Cardiac muscle cell (in vitro differentiated cells and primary cell): Measurements from ENCODE around the gene CNOT4. TPM values are rescaled to one million over a fixed set of nuclear protein-coding genes. Genes with fewer than 3 reads are reported as not detected.

Experiments
- DNase-seq, 2 donors: peaks; one replicate each; pipeline versions ENCODE4 v3.0.0 to v3.0.0-alpha.2; 2010 to 2017; ENCODE audit warnings: low read depth in 1 of 2, low spot score in 1 of 2
- H3K27ac ChIP-seq: fragments of 200-600 bp; sonication (generic); 2 replicates; pipeline ENCODE4 v1.5.1; 2016
- H3K27me3 ChIP-seq: fragments of 200-600 bp; sonication (generic); 2 replicates; pipeline ENCODE4 v1.6.0; 2016; ENCODE audit warnings: control low read depth
- H3K36me3 ChIP-seq: fragments of 200-600 bp; sonication (generic); 2 replicates; pipeline ENCODE4 v1.5.1; 2016; ENCODE audit warnings: control low read depth
- H3K4me1 ChIP-seq: fragments of 200-600 bp; sonication (generic); 2 replicates; pipeline ENCODE4 v1.8.1; 2017; ENCODE audit warnings: low read depth, mild to moderate bottlenecking, mixed run types
- H3K4me3 ChIP-seq: fragments of 200-600 bp; sonication (generic); 2 replicates; pipeline ENCODE4 v1.5.1; 2016; ENCODE audit warnings: mild to moderate bottlenecking
- H3K9me3 ChIP-seq: fragments of 200-600 bp; sonication (generic); 2 replicates; pipeline ENCODE4 v1.5.1; 2017; ENCODE audit warnings: low read depth, mild to moderate bottlenecking, control low read depth
- CTCF ChIP-seq: IDR thresholded peaks from 2 replicates; pipeline ENCODE4 v1.5.1; 2012; ENCODE audit warnings: low read depth, mild to moderate bottlenecking, low read length
- polyA plus RNA-seq: library from polyadenylated mRNA; unstranded; fragments of >200 nt; fragmentation: Nextera tagmentation; extraction: Ambion mirVana; gene quantifications from 2 replicates; pipeline ENCODE4 v1.2.1, GENCODE V29; 2016
- total RNA-seq: library from RNA; depleted of rRNA; stranded (reverse); fragments of >200 nt; gene quantifications from 2 replicates; pipeline ENCODE4 v1.2.3, GENCODE V29; 2016

CNOT4 gene
- total and polyA plus RNA-seq, 2 experiments from 2014 or later: 14.5 to 23.6 TPM

GRCh38 chr7:135374736-135375135, 135.2 kb downstream of the CNOT4 start:
- H3K36me3 ChIP-seq: no peaks in the 10 kb centered on the region
- H3K4me3 ChIP-seq: no peak overlapping the region
- no peak for DNase-seq
- TF ChIP-seq CTCF: no peak
- H3K27ac ChIP-seq: no peak overlapping the region
- H3K4me1 ChIP-seq: no peaks in the 10 kb centered on the region
- H3K9me3 ChIP-seq: no peaks in the 10 kb centered on the region
- H3K27me3 ChIP-seq: no peaks in the 10 kb centered on the region

- Histone ChIP-seq H3K36me3 (no peaks in the 10 kb centered on the region), H3K4me1 (no peaks in the 10 kb centered on the region), H3K4me3 (no peak overlapping the region), H3K27ac (no peak overlapping the region), H3K27me3 (no peaks in the 10 kb centered on the region), H3K9me3 (no peaks in the 10 kb centered on the region)
- no peak for TF ChIP-seq CTCF
- no peak for DNase-seq
Measured at GRCh38 chr7:135372222-135372621, 137.7 kb downstream of the CNOT4 start.

- H3K36me3 ChIP-seq: no peaks in the 10 kb centered on the region
- H3K27ac ChIP-seq: no peak overlapping the region
- TF ChIP-seq CTCF: no peak
- no peak for DNase-seq
- H3K27me3 ChIP-seq: no peaks in the 10 kb centered on the region
- H3K4me3 ChIP-seq: no peak overlapping the region
- H3K9me3 ChIP-seq: no peaks in the 10 kb centered on the region
- no peaks in the 10 kb centered on the region for H3K4me1 ChIP-seq
Measured at GRCh38 chr7:135370656-135371055, 139.2 kb downstream of the CNOT4 start.

- Histone ChIP-seq H3K4me1 (no peaks in the 10 kb centered on the region), H3K36me3 (no peaks in the 10 kb centered on the region), H3K9me3 (no peaks in the 10 kb centered on the region), H3K27ac (no peak overlapping the region), H3K27me3 (no peaks in the 10 kb centered on the region), H3K4me3 (no peak overlapping the region)
- TF ChIP-seq CTCF: no peak
- DNase-seq: no peak
Measured at GRCh38 chr7:135369405-135369804, 140.5 kb downstream of the CNOT4 start.

DNA sequence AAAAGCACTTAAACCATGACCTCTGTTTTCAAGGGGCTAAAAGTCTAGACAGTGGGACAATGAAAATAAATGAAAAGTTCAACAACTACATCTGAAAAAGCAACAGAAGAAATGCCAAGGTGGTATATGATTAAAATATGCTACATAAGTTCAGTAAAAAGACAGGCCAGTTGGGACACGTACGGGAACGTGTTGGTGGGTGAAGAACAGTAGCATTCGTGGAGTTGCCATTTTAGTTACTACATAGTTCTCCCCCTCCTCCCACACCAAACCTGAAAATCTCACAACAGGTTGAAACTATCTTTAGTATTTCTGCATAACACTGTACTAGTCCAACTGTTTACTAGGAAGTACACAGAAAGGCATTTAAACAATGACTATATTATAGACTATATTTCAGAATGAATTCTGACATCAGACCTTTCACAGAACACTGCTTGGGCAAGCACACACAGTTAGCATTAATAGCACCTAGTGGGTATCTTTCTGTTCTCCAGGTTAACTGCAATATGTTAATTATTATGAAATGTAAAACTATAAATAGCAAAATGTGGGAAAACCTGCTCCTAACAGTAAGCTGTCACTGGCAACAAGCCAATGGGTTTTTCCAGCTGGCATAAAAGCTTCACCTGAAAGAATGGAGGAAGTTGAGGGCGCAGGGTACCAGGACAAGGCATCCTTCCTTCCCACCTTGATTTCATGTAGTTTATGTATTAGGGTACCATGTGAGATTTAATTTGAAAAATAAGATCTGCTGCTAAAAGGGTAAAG, 141.3 kb downstream of the CNOT4 start:
- TF ChIP-seq CTCF: no peak
- Histone ChIP-seq H3K4me1 (no peaks in the 10 kb centered on the region), H3K4me3 (no peak overlapping the region), H3K27me3 (no peaks in the 10 kb centered on the region), H3K9me3 (no peaks in the 10 kb centered on the region), H3K27ac (no peak overlapping the region), H3K36me3 (no peaks in the 10 kb centered on the region)
- DNase-seq: no peak
